EH (cell line): Measurements from ENCODE around the gene MRGPRG.
"Not testable (repeated sequence)": the region's sequence is repeated elsewhere in the genome, so short reads cannot be mapped to it uniquely, and the experiment has no call there.

Experiments used
- DNase-seq: peaks from one replicate; pipeline ENCODE4 v3.0.0-alpha.2; 2015; ENCODE audit warnings: low read depth

Gene MRGPRG, protein sequence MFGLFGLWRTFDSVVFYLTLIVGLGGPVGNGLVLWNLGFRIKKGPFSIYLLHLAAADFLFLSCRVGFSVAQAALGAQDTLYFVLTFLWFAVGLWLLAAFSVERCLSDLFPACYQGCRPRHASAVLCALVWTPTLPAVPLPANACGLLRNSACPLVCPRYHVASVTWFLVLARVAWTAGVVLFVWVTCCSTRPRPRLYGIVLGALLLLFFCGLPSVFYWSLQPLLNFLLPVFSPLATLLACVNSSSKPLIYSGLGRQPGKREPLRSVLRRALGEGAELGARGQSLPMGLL

DNA sequence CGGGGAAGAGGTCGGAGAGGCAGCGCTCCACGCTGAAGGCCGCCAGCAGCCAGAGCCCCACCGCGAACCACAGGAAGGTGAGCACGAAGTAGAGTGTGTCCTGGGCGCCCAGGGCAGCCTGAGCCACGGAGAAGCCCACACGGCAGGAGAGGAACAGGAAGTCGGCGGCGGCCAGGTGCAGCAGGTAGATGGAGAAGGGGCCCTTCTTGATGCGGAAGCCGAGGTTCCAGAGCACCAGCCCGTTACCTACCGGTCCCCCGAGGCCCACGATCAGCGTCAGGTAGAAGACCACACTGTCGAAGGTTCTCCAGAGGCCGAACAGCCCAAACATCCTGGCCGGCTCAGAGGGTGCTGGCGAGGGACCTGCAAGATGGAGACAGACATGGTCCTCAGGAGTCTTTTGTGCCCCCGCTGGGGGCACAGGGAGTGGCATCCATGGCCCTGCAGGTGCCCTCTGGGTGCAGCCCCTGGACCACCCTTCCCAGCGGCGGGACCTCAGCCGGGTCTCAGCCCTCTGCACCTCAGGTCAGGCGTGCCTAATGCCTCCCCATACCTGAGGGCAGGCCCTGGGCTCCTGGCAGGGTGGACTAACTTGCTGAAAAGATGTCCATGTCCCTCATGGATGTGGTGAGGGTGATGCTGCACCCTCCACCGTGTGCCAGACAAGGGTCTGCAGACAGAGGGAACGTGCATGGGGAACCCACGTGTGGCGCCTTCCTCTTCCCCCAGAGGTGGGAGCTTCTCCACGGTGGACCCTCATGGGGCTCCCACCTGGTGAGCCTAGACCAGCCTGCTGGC, at the start of gene MRGPRG:
TSS of gene MRGPRG (minus strand) at position 331 of the 798 bp plus-strand sequence. CDS start at position 331, 0 bp downstream.
- DNase-seq, result no peak

DNA sequence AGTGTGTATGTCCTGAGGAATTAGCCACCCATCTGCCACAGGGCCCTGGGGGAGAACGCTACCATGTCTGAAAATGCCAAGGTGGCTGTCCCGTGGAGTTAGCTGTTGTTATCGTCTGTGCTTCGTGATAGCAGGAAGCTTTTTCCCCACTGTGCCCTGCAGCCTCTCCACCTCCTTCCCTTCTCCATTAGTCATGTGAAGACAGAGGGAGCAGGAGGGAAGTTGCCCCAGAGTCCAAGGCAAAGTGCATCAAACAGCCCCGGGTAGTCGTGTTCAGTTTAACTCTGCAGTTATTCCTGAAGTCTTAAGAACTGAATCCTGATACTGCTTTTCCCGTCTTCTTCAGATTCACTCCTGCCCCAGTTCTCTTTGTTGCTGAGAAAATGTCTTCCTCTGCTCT, 43.9 kb upstream of the MRGPRG start:
- DNase-seq, result not testable (repeated sequence)

DNA sequence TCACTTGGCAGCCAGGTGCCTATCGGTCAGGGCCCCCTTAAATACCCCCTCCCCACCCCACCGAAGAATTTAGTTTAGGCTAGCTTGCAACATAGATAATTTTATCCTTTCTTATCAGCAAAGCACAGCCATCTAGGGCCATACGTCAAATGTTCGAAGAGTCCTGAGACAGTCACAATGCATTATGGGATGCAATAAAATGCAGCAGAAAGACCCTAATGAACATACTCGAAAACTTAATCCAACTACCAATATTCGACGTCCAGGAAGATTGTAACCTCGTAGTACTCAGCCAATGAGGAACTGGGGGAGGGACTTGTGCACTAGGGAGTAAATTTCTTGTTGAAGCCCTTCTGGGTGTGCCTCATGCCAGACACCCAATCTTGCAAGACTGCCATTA, 43.2 kb upstream of the MRGPRG start:
- DNase-seq, result not testable (repeated sequence)

DNA sequence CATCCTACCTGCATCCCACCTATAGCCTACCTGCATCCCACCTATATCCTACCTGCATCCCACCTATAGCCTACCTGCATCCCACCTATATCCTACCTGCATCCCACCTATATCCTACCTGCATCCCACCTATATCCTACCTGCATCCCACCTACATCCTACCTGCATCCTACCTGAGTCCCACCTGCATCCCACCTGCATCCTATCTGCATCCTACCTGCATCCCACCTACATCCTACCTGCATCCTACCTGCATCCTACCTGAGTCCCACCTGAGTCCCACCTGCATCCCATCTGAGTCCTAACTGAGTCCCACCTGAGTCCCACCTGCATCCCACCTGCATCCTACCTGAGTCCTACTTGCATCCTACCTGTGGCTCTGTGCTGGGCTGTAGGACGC, 38.9 kb upstream of the MRGPRG start:
- DNase-seq, result not testable (repeated sequence)

DNA sequence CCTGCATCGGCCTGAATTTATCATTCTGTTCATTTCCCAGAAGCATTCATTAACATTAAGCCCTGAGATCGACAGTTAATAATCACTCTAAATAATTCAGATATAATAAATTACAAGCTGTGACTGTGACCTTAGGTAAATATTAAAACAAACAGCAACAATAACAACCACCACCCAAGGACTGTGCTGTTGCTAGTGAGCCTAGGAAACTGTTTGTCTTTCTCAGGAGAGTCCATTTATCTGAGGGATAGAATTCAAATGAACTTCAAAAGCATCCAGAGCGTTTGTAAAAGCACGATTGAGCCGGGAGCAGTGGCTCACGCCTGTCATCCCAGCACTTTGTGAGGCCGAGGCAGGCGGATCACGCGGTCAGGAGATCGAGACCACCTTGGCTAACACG, 36.6 kb upstream of the MRGPRG start:
- not testable (repeated sequence) for DNase-seq

DNA sequence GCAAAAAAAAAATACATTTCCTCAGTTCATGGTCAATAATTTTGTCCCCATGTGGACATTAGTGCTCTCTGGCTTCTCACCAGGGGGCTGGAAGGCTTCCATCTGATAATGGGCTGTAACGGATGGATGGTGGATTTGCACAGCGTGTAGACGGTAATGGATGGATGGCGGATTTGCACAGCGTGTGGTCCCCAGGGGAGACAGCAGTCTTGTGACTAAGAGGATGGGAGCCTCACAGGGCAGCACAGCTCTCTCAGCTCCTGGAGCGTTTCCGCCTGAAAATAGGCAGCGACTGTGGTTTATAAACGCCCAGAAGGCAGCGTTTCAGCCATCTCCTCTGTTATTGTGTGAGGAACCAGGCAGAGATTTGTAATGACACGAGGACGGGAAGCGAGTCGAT, 36.2 kb upstream of the MRGPRG start:
- DNase-seq, result not testable (repeated sequence)

DNA sequence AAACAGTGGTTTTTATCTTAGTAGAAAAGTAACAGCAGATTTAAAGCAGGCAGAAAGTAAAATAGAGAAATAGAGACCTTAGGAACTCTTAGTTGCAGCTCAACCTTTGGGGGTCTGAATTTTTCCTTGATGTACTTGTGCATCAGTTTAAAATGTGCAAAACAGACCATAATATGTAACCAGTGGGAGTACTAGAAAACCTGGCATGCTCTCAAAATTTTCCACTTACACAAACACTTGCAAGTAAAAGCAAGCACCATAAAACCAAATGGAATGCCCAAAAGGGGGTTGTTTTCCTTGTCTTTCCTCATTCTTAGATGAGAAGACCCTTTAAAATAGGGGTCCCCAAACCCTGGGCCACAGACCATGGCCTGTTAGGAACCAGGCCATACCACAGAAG, 26.5 kb upstream of the MRGPRG start:
- DNase-seq, result no peak

DNA sequence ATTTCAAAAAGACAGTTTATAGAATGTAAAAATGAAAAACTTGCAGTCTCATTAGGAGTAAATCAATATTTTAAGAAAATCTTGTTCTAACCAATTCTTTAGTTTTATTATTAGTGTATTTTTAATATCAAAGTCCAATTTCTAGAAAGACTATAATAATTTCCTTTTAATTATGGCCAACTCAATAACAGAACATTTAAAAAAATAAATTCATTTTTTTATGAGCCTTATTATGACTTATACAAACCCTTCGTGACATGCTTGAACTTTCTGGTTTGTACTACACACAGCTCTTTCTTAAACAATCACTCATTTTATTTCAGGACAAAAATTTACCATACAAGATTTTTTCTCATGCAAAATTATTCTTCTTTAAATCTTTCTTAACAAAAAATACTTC, 25.3 kb upstream of the MRGPRG start:
- DNase-seq, result no peak

DNA sequence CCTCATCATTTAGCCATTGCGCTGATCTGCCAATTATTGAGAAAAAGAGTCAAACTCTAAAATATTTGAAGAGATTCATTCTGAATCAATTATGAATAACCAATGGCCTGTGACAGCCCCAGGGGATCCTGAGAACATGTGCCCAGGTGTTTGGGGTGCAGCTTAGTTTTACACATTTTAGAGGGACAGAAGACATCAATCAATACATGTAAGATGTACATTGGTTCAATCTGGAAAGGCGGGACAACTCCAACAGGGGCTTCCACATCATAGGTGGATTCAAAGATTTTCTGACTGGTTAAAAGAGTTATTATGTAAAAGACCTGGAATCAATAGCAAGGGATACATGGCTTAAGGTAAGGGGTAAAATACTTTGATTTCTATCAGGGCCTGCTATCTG, 18.5 kb upstream of the MRGPRG start:
- DNase-seq, result no peak

DNA sequence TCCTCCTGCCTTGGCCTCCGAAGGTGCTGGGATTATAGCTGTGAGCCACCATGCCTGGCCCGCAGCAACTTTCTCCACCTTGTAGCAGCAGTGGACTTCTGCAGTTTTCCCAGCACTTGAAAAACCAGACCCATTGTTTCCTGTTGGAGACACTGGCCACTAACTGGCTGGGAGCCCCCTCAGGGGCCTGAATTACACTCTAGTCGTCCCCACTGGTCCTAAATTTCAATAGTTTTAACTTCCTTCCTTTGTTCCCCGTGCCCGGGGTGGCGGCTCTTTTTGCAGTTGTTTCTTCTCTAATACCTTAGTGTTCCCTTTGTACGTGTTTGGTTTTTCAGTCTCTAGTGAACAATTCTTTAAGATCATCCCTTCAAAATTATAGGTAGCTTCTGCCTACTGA, 16.2 kb upstream of the MRGPRG start:
- DNase-seq, result no peak

DNA sequence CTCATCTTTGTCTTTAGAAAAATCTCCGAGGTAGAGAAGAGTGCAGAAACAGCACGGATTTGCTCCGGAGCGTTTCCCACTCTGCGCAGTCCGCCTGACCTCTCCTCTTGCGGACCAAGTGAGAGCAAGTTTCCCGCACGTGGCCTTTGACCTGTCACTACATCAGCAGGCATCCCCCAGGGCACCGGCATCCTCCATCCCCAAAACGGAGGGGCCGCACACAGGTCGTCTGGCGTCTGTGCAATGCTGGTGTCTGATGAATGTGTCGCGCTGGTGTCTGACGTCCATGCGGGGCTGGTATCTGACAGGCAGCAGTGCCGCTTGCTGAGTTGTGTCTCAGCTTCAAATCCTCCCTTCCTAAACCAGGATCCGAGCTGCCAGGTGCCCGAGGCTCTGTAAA, 14.3 kb upstream of the MRGPRG start:
- no peak for DNase-seq

DNA sequence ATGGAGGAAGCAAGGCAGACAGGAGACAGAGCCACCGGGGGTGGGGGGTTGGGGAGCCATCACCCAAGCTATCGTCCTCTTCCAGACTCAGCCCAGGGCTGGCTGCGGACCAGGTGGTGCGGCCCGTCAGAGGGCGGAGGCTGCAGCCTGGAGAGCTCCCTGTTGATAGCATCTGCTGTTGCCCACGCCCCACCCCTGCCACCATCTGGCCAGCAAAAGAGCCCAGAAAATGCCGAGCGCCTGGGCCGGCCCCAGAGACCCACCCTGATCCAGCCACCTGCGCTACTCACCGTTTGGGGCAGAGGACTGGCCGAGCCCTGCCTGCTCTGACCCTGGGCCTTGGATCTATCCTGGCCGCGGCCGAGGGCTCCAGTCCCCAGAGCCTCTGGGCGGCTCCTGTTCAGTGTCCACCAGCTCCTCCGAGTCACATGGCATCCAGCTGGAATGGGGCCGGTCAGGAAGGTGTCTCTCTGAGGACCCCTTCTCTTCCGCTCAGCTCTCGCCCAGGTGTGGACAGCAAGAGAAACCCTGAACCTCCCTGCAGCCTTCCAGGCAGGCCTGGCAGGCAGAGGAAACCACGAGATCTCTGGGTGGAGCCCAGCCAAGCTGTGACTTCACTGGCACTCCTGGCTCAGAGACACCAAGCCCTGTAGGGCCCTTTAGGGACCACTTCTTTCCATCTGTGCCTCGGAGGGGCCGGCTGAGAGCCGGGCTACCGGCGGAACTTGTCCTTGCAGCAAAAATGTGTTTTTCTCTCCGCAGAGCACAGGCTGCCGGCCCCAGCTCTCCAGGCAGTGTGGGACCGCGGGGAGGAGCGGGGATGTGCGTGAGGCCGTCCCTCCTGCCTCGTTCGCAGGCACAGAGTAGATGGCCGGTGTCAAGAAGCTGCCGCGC, 13.5 kb upstream of the MRGPRG start, which contains the start of gene MRGPRE:
TSS of gene MRGPRE (minus strand) at position 567 of the 894 bp plus-strand sequence. CDS start 3,618 bp downstream, outside the sequence.
- DNase-seq, result peak; percentile 20

DNA sequence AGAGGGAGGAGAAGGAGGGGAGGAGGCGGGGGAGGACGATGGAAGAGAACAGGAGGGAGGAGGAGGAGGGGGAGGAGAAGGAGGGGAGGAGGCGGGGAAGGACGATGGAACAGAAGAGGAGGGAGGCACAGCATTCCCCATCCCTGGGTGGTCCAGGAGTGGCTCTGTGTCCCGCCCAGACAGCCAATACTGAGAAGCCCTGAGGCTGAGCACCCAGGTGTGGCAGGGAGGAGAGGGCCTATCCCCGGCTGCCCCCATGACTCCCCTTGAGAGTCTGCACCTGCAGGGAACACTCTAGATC, 12.9 kb upstream of the MRGPRG start:
- no peak for DNase-seq

DNA sequence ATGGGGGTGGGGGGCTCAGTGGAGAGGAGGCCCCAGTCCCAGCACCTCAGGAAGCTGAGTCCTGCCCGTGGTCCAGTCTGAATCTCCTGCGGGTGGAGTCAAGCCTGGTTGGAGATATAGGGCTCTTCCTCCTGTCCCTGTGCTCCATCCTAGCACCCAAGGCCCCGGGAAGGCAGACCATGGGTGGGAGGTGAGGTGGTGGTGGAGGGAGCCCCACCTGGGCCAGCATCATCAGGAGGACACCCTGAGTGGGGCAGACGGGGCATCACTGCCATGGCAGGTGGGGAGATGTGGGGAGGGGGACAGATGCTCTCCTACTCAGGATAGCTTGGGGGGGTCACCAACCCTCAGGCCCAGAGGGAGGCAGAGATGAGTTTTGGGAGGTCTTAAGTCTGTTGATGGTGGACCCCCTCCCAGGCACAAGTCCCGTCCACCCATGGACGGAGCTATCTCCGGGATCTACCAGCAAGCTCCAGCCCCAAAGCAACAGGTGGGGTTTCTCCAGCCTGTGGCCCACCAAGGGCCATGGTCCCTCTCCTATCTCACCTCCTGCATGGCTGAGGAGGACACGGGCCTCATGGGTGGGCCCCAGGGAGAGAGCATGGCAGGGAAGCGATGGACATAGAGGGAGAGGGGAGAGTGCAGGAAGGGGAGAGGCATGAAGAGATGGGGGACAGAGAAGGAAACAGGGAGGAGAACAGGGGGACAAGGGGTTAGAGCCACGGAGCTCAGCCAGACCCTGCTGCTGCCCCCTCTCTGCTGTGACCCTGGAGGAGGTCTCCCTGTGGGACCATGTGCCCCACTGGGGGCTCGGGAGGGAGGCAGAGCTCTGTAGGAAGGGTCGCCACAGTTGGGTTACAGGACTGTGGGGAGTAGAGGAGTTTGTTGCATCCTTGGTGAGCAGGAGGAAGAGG, 12.3 kb upstream of the MRGPRG start:
- DNase-seq, result no peak

DNA sequence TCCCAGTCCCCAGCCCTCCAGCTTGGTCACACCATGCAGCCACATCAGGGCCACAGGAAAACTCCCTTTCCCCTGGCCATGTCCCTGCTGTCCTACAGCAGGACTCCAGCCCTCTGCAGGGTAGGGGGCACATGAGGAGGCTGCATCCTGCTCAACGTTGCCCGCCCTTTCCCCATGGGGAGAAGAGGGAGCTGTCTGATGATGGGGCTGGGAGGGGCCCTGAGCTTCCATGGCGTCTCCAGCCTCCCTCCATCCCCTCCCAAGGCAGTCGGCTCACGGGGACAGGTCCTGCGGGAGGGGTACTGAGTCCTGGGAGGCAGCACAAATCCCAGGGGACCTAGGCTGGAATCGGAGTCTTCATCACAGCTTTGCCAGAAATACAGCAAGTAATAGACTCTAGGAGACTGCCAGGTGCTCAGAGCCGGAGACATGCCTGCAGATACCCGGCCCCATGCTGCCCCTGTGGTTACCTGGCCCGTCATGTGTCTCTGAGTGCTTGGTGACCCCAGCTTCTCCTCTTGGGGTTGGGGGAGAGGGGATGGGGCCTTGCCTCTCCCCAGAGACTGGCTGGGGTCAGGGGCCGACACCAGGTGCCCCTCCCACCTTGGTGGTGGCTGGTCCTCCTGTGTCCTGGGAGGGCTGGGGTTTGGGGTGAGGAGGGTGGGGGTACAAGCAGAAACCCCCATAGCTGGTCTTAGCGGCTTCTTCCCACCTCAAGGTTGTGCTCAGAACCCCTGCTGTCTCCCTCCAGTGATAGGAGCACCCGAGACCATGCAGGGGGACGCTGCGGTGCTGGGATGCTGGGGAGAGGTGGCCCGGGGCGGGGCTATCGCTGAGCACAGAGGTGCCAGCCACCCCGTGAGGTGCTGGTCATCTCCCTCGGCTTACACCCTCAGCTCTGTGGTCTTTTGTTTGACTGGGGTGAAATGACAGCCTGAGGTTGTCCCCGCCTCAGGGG, 11.3 kb upstream of the MRGPRG start:
- no peak for DNase-seq

DNA sequence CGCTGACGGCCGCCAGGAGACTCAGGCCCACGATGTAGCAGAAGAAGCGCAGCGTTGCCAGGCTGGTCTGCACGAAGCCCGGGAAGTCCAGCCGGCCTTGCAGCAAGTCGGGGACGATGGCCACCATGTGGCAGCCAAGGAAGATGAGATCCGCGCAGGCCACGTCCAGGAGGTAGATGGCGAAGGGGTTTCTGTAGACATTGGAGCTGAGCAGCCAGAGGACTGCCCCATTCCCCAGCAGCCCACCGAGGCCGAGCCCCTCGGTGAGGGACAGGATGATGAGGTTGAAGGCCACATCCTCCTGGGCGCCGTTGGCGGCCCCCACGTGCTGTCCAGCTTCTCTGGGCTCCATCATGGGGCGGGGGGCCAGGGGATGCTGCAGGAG, 9.8 kb upstream of the MRGPRG start:
- DNase-seq, result no peak

DNA sequence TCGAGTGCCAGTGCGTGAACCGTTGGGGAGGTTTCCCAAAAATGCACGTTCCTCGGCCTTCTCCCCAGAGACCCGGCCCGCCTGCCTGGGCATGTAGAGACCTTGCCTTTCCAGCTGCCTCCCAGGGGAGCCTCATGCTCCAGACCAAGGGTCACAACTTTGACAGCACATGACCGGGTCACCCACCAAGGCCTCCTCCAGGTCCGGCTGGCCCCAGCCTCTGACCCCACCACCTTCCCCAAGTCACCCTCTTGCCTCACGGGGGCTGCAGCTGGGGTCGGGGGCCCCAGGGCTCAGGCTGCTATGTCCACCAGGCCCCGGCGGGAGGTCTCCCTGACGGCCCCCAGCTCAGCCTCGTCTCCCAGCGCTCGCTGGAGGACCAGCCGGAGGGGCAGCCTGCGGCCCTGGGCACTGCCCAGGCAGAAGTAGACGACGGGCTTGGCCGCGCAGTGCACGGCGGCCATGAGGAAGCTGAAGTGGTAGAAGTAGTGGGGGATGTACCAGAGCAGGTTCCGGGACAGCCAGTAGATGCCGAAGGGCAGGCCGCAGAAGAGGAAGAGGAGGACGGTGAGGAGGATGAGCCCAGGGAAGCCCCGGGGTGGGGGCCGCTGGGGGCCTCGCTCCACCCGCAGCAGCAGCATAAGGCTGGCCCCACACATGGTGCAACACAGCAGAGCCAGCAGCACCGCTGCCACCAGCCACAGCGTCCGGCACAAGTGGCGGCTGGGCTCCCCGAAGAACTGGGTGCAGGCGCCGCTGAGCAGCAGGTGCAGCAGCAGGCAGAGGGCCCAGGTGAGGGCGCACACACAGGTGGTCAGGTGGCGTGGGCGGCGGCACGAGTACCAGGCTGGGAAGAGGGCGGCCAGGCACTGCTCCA, 9.2 kb upstream of the MRGPRG start:
- no peak for DNase-seq

DNA sequence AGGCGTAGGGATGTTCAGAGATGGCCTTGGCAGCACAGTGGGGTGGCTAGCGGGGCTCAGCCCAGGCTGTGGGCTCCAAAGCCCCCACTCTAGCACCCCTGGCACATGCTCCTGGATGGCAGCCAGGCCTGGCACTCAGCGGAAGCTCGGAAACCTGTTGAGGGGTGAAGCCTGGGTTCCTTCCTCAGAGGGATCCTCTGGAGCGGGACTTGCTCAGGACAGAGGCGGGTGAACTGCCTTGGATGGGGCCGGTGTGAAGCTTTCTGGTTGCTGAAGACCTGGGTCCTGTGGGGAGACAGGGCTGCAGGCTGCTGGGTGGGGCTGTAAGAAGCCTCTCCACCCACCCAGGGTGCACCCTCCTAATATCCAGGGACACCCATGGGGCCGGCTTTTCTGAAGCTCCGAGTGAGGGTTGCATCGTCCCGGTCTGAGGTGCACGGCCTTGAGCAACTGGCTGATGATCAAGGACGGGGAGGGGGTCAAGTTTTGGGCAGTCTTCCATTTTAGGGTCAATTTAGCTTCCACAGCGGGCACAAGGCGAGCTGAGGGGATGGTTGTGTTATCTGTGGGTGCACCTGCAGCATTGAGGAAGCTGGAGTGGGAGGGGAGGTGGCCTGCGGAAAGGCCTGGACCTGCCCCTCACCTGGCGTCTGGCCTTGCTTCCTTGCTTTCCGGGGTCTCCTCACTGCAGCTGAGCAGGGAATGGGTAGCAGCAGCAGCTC, 8.4 kb upstream of the MRGPRG start:
- DNase-seq, result no peak
